ENCODE results near the gene CCDC82. TPM values are rescaled to one million over a fixed set of nuclear protein-coding genes. Genes with fewer than 3 reads are reported as not detected.

The CCDC82 gene
- total RNA-seq, 1 experiment from 2014 or later, result 8.5 TPM

- peak; percentile 97 for DNase-seq (ENCODE audit: low spot score)
These were observed 82.6 kb downstream of the CCDC82 start for GRCh38 chr11:96306933-96307775.

DNA sequence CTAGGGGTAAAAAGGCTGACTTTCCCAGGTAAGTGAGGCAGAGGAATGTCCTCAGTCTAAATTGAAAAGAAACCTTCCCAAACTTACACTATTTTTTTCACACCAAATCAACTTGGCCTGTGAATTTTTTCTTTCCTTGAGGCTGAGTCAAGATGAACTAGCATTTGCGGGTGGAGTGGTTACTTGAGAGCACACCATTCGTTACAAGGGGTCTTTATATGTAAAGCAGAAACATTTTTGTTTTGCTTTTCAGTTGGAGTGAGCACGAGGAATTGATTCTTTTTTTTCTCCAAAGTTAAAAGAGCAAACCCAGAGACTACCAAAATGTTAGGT lies 83.1 kb downstream of the CCDC82 start:
- no peak for DNase-seq (ENCODE audit: low spot score)

DNA sequence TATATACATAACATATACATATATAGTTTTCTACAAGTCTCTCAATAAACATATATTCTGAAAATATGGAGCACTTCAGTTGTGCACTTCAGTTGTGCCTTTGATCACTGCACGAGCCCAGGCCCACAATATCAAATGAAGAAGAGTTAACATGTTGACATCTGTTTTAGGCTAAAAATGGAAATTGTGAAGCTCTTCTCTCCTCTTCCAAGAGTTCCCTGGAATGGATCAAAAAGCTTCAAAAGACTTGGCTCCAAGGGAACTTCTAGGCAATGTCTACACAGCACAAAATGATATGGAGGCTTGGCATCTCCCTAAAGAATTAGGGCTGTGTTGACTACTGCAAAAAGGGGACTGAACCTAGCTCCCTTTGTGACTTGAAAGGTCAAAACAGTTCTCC lies 83.6 kb downstream of the CCDC82 start:
- no peak for DNase-seq (ENCODE audit: low spot score)

DNA sequence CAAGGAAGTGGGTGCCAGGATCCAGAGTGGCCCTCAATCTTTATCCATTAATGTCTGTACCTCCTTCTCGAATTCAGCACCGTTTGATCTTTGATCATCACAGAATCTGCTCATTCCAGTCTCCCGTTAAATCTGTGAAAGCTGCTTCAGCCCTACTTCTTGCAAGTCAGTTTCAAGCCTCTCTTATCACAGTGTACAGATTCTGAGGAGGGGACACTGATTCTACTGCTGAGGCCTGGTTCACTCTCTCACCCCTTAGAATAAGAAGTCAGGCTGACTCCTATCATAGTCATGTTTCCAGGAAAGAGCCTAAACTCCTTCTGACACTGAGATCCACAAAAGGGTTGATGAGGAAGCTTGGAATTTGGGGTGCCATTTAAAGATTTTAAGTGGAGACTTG lies 85.7 kb downstream of the CCDC82 start:
- no peak for DNase-seq (ENCODE audit: low spot score)

- no peak for DNase-seq (ENCODE audit: low spot score)
These were observed 86.6 kb downstream of the CCDC82 start for GRCh38 chr11:96303064-96303463.

Other genes with a start within 250 kb of the CCDC82 start
- 2.3 and 4.3 TPM in 2 replicates for gene MAML2, start 46.7 kb downstream of the CCDC82 start, total RNA-seq (2014; rRNA removed; shearing (Covaris generic))
- gene JRKL, start 101 bp upstream of the CCDC82 start, total RNA-seq (2014; rRNA removed; shearing (Covaris generic)), result 4.1 and 4.6 TPM in 2 replicates